ENCODE measurements around the gene MACROD2.

- TF ChIP-seq CTCF (IDR thresholded peaks at IDR 0.05) (no peak), ZFX (IDR thresholded peaks at IDR 0.05; ENCODE audit: borderline replicate concordance) (no peak)
Observed at GRCh38 chr20:14005996-14006395, 10.7 kb downstream of the MACROD2 start.
